ENCODE results near the gene DNAJA3.
A peak's percentile ranks its signal among the peaks of the same experiment; 100 is the strongest.
"Not testable (repeated sequence)": the region's sequence is repeated elsewhere in the genome, so short reads cannot be mapped to it uniquely, and the experiment has no call there.

The DNAJA3 gene

DNA sequence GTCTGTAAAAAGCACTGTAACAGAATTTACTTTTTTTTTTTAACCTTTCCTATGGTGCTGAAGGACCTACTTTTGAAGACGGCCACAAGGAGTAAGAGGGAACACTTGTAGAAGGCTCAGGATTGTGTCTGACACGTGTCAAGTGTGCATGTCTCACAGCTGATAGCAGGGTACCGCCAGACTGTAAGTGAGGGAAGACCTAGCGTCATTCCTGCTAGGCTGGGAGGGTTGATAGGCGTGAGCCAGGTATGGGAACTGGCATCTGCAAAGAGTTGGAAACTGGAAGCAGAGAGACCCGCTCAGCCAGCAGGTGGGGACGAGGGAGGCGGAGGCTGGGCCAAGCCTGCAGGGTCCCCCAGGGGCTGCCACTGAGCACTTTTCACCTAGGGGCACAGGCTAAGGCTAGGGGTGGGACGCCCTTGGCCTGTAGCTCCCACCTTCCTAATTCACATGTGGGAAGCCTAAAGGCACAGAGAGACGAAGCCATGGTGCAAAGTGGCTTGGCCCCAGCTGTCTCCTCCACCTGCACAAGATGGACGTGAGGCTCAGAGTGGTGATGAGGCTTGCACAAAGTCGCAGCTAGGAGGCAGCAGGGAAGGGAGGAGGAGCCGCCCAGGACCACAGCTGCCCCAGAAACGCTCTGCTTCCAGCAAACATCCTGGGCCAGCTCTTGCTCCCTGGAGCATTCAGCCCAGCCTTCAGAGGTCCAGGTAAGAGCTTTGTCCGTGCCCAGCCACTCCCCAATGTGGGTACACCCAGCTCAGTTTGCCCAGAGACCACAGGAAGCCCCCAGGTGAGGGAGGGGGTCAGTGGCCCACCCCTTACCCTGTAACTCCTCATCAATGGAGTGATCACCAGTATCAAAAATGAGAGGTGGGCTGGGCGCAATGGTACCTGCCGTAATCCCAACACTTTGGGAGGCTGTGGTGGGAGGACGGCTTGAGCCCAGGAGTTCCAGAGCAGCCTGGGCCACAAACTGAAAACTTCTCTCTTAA is 35.1 kb upstream of the DNAJA3 start:
- H3K36me3 ChIP-seq (ENCODE audit: insufficient read depth, low read depth, low read length) = no peaks in the 10 kb centered on the region
- no peaks in the 10 kb centered on the region for H3K9me3 ChIP-seq (ENCODE audit: insufficient read depth, low read depth, low read length)
- no peak overlapping the region for H3K27ac ChIP-seq (ENCODE audit: low read length)
- no peak overlapping the region for H3K9ac ChIP-seq (ENCODE audit: low read depth, low read length)
- peaks cover 39% of the 10 kb centered on the region for H3K4me1 ChIP-seq (ENCODE audit: insufficient read depth, low read length)
- no peak overlapping the region for H3K4me3 ChIP-seq (ENCODE audit: low read length)
- H3K27me3 ChIP-seq (ENCODE audit: insufficient read depth, low read length) = no peaks in the 10 kb centered on the region

DNA sequence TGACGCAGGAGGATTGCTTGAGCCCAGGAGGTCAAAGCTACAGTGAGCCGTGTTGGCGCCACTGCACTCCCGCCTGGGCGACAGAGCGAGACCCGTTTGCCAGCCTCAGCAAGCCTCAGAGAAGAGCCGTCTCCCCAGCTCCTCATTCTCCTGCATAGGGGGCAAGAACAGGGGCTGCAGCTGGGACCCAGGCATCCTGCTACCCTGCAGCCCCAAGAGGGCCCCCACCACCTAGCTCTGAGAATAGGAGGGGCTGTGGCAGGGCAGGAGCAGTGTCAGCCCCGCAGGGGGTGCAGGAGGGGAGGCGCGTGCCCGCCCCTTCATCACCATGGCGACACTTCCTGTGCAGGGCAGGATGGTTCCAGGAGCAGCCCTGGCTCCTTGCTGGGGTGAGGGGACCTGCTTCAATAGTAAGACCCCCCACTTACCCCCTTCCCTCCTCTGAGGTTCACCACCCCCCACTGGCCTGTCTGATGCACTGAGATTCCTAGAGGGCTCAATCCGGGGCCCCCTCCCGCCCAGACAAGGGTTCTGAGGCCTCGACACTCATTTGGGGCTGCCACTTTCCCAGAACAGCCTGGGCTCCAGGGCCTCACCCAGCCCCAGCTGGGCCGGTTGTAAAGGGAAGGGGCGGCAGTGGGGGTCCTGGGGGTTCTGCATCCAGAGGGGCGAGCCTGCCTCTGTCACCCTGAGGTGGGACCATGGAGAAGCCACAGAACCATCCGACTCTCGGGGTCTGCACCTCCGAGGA is 33.9 kb upstream of the DNAJA3 start:
- peak overlapping the region; percentile 39; the same call in 1 of the 2 replicates for H3K4me3 ChIP-seq (ENCODE audit: low read length)
- H3K27ac ChIP-seq (ENCODE audit: low read length) = peak overlapping the region; percentile 88
- no peaks in the 10 kb centered on the region for H3K27me3 ChIP-seq (ENCODE audit: insufficient read depth, low read length)
- H3K36me3 ChIP-seq (ENCODE audit: insufficient read depth, low read depth, low read length) = no peaks in the 10 kb centered on the region
- peaks cover 39% of the 10 kb centered on the region for H3K4me1 ChIP-seq (ENCODE audit: insufficient read depth, low read length)
- peak overlapping the region; percentile 82; the same call in 1 of the 2 replicates for H3K9ac ChIP-seq (ENCODE audit: low read depth, low read length)
- no peaks in the 10 kb centered on the region for H3K9me3 ChIP-seq (ENCODE audit: insufficient read depth, low read depth, low read length)

DNA sequence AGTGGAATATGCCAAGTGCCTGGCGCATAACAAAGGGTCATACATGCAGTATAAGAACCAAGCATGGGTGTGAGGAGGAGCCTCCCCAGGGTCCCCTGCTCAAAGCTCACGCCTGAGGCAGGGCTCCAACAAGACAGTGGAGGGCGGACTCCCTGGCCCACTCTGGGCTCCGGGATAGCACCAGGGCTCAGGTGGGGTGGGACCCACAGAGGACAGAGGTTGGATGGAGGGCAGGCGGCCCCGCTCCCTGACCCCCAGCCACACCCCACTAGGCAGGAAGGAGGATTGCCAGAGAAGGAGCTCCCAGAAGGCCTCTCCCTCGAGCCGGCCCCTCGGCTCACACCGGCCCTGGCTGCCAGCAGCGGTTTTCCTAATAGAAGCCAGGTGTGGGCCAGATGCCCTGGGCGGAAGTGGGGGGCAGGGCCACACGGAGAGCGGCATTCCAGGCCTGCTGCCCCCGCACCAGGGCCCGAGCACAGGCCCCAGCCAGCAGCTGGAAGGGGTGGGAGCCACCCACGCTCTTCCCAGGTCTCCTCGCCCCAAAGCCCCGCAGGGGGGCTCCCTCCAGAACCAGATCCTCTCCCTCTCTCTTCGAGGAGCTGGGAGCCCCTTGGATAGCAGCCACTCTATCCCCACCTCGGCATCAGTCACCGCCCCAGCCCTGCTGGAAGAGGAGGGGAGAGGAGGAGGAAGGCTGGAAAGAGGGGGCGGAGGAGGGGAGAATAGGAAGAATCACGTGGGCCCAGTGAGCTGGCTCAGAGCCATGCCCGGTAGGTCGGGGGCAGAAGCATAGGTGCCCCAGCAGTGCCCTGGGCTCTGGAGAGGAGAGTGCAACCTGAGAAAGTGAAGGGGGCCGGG is 33.1 kb upstream of the DNAJA3 start:
- Histone ChIP-seq H3K9ac (ENCODE audit: low read depth, low read length) (peak overlapping the region; percentile 82; the same call in 1 of the 2 replicates), H3K27ac (ENCODE audit: low read length) (peak overlapping the region; percentile 88), H3K4me3 (ENCODE audit: low read length) (peak overlapping the region; percentile 39; the same call in 1 of the 2 replicates), H3K4me1 (ENCODE audit: insufficient read depth, low read length) (peaks cover 39% of the 10 kb centered on the region), H3K27me3 (ENCODE audit: insufficient read depth, low read length) (no peaks in the 10 kb centered on the region), H3K9me3 (ENCODE audit: insufficient read depth, low read depth, low read length) (no peaks in the 10 kb centered on the region), H3K36me3 (ENCODE audit: insufficient read depth, low read depth, low read length) (no peaks in the 10 kb centered on the region)

DNA sequence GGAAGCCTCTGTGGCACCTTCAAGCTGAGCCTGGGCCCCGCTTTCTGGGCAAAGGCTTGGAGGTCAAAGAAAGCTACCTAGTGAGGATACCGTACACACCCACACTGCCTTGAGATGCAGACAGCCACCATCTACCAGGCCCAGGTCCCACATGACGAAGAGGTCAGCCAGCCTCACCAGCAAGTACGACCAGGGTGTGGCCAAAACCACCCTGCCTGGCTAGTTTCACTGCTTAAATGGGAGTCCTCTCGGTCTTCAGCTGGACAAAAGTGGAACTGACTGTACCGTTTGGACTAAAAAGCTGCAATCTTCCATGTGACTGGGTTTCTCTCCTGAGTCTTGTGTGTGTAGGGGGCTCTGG is 32.4 kb upstream of the DNAJA3 start:
- Histone ChIP-seq H3K27ac (ENCODE audit: low read length) (peak overlapping the region; percentile 88), H3K36me3 (ENCODE audit: insufficient read depth, low read depth, low read length) (no peaks in the 10 kb centered on the region), H3K9ac (ENCODE audit: low read depth, low read length) (peak overlapping the region; percentile 82; the same call in 1 of the 2 replicates)

DNA sequence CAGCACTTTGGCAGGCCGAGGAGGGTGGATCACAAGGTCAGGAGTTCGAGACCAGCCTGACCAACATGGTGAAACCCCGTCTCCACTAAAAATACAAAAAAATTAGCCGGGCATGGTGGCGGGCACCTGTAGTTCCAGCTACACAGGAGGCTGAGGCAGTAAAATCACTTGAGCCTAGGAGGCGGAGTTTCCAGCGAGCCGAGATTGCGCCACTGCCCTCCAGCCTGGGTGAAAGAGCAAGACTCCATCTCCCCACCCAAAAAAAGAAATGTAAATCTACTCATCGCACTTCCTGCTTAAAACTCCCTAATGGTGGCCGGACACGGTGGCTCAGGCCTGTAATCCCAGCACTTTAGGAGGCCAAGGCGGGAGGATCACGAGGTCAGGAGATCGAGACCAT is 31.8 kb upstream of the DNAJA3 start:
- not testable (repeated sequence) for H3K9ac ChIP-seq (ENCODE audit: low read depth, low read length); H3K36me3 ChIP-seq (ENCODE audit: insufficient read depth, low read depth, low read length); H3K9me3 ChIP-seq (ENCODE audit: insufficient read depth, low read depth, low read length); H3K4me3 ChIP-seq (ENCODE audit: low read length); H3K27ac ChIP-seq (ENCODE audit: low read length); H3K27me3 ChIP-seq (ENCODE audit: insufficient read depth, low read length)
- H3K4me1 ChIP-seq (ENCODE audit: insufficient read depth, low read length) = peaks cover 35% of the 10 kb centered on the region

More for the DNA sequence above, 32.4 kb upstream of the DNAJA3 start:
- H3K4me3 ChIP-seq (ENCODE audit: low read length) = peak overlapping the region; percentile 39; the same call in 1 of the 2 replicates
- H3K9me3 ChIP-seq (ENCODE audit: insufficient read depth, low read depth, low read length) = no peaks in the 10 kb centered on the region
- peaks cover 39% of the 10 kb centered on the region for H3K4me1 ChIP-seq (ENCODE audit: insufficient read depth, low read length)
- H3K27me3 ChIP-seq (ENCODE audit: insufficient read depth, low read length) = no peaks in the 10 kb centered on the region

DNA sequence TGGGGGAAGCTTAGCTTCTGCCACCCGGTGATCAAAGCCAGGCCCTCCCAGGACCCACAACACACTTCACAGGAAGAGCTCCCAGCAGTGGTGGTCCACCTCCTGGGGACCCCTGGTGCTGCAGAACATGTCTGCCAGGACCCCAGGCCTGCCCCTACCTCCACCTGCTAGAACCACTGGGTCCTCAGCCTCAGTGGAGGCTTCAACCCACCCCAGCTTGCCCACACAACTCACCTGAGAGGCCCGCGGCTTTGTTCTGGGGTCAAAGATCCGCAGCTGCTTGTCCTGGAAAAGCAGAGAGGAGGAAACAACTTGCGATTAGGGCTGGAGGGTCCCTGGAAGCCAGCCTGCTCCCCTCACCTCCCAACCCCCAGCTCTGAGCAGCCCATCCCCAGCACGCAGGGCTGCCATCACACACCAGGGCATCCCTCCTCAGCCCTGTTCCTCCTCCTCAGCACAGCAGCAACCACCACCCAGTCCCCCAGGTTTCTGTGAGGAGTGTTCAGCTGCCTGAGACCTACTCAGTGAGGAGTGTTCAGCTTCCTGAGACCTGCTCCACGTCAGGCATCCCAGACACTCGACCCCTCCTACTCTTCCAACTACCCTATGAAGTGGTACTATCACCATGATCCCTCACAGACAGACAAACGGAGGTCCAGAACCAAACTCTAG is 30.5 kb upstream of the DNAJA3 start:
- no peaks in the 10 kb centered on the region for H3K27me3 ChIP-seq (ENCODE audit: insufficient read depth, low read length)
- H3K4me3 ChIP-seq (ENCODE audit: low read length) = no peak overlapping the region
- peaks cover 24% of the 10 kb centered on the region for H3K4me1 ChIP-seq (ENCODE audit: insufficient read depth, low read length)
- no peak overlapping the region for H3K9ac ChIP-seq (ENCODE audit: low read depth, low read length)
- no peaks in the 10 kb centered on the region for H3K36me3 ChIP-seq (ENCODE audit: insufficient read depth, low read depth, low read length)
- no peak overlapping the region for H3K27ac ChIP-seq (ENCODE audit: low read length)
- H3K9me3 ChIP-seq (ENCODE audit: insufficient read depth, low read depth, low read length) = no peaks in the 10 kb centered on the region

DNA sequence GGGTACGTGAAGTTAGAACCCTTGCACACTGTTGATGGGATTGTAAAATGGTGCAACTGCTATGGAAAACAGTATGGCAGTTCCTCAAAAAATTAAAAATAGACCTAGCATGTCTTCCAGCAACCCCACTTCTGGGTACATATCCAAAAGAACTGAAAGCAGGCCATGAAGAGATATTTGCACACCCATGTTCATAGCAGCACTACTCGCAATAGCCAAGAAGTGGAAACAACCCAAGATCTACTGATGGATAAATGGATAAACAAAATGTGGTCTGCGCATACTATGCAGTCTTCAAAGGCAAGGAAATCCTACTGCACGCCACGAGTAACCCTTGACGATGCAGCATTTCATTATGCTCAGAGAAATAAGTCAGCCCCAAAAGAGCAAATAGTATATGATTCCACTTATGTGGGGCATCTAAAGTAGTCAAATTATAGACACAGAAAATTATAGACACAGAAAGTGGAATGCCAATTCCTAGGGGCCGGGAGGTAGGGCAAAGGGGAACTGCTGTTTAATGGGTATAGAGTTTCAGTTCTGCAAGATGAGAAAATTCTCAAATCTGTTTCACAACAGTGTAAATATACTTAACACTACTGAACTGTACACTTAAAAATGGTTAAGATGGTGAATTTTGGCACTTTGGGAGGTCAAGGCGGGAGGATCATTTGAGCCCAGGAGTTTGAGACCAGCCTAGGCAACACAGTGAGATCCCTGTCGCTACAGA is 26.5 kb upstream of the DNAJA3 start:
- Histone ChIP-seq H3K27ac (ENCODE audit: low read length) (no peak overlapping the region), H3K36me3 (ENCODE audit: insufficient read depth, low read depth, low read length) (no peaks in the 10 kb centered on the region), H3K4me3 (ENCODE audit: low read length) (no peak overlapping the region), H3K9me3 (ENCODE audit: insufficient read depth, low read depth, low read length) (no peaks in the 10 kb centered on the region), H3K27me3 (ENCODE audit: insufficient read depth, low read length) (no peaks in the 10 kb centered on the region), H3K9ac (ENCODE audit: low read depth, low read length) (no peak overlapping the region), H3K4me1 (ENCODE audit: insufficient read depth, low read length) (no peaks in the 10 kb centered on the region)

DNA sequence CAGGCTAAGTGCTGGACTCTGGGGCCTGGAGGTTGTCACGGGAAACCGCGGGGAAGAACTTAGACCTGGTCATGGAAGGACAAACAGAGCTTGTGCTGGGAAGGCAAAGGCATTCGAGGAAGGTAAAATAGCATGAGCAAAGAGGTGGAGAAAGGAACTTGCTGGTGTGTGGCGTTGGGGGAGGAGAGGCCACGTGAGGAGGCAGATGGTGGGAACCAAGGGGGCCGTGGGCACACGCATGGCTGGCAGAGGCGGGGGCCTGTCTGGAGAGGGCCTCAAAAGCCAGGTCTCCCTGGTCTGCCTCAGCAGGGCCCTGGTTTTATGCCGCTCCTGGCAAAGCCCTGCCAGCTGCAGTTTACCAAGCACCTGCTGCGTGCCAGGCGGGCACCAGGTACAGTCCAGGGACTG is 24.6 kb upstream of the DNAJA3 start:
- Histone ChIP-seq H3K27ac (ENCODE audit: low read length) (no peak overlapping the region), H3K4me3 (ENCODE audit: low read length) (no peak overlapping the region), H3K9me3 (ENCODE audit: insufficient read depth, low read depth, low read length) (no peaks in the 10 kb centered on the region), H3K4me1 (ENCODE audit: insufficient read depth, low read length) (no peaks in the 10 kb centered on the region), H3K27me3 (ENCODE audit: insufficient read depth, low read length) (no peaks in the 10 kb centered on the region), H3K36me3 (ENCODE audit: insufficient read depth, low read depth, low read length) (no peaks in the 10 kb centered on the region), H3K9ac (ENCODE audit: low read depth, low read length) (no peak overlapping the region)

DNA sequence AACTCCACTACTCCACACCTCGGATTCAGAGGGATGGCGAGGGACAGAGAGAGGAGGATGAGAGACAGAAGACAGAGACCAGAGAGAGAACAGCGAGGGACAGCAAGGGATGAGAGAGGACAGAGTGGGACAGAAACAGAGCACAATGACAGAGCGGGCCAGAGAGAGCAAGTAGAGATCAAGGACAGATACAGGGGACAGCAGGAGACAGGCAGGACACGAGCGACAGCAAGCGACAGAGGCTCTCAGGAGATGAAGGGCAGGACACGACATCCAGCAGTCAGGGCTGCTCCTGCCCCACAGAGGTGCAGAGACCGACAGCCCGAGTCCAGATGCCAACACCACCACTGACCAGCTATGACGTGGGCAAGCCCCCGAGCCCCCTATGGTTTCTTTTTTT is 24.2 kb upstream of the DNAJA3 start:
- Histone ChIP-seq H3K27me3 (ENCODE audit: insufficient read depth, low read length) (no peaks in the 10 kb centered on the region), H3K36me3 (ENCODE audit: insufficient read depth, low read depth, low read length) (no peaks in the 10 kb centered on the region)

DNA sequence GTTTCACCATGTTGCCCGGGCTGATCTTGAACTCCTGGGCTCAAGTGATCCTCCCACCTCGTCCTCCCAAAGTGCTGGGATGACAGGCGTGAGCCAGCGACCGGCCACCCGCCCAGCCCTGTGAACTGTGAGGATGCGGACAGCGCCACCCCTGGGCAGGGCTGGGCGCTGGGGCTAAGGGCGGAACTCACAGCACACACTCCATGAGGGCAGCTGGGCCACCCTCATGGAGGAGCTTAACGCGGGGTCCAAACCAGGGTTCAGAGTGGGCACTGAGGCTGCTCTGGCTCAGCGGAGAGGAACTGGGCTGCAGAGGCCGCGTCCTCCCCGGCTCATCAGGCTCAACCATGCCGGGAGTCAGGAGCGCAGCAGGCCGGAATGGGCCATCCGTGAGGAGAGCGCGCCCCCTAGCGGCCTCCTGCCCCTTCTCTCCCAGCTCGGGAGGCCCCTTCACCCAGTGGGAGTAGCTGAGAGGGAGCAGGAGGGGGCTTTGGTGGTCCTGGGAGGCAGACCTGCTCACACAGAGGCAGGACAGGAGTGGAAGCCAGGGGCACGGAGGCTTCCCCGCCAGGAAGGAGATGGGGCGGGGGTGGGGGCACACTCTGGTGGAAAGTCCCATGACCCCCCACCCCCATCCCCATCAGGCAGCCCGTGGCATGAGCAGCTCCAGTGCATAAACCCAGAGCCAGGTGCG is 23.1 kb upstream of the DNAJA3 start:
- Histone ChIP-seq H3K9ac (ENCODE audit: low read depth, low read length) (peak overlapping the region; percentile 45; the same call in 1 of the 2 replicates), H3K27me3 (ENCODE audit: insufficient read depth, low read length) (no peaks in the 10 kb centered on the region), H3K4me3 (ENCODE audit: low read length) (peak overlapping the region; percentile 56; the same call in 1 of the 2 replicates), H3K4me1 (ENCODE audit: insufficient read depth, low read length) (no peaks in the 10 kb centered on the region), H3K9me3 (ENCODE audit: insufficient read depth, low read depth, low read length) (no peaks in the 10 kb centered on the region), H3K36me3 (ENCODE audit: insufficient read depth, low read depth, low read length) (no peaks in the 10 kb centered on the region), H3K27ac (ENCODE audit: low read length) (no peak overlapping the region)

More for the DNA sequence above, 24.2 kb upstream of the DNAJA3 start:
- Histone ChIP-seq H3K4me3 (ENCODE audit: low read length) (no peak overlapping the region), H3K4me1 (ENCODE audit: insufficient read depth, low read length) (no peaks in the 10 kb centered on the region), H3K9ac (ENCODE audit: low read depth, low read length) (no peak overlapping the region), H3K9me3 (ENCODE audit: insufficient read depth, low read depth, low read length) (no peaks in the 10 kb centered on the region), H3K27ac (ENCODE audit: low read length) (no peak overlapping the region)

Data from iPS-20b (cell line).